GM12872 (cell line): Measurements from ENCODE around the gene STARD3.

Experiments
- TF ChIP-seq, protein P1 (sequence below): IDR thresholded peaks from 3 replicates; pipeline ENCODE4 v1.5.1; 2011; ENCODE audit warnings: low read depth, mild to moderate bottlenecking, low read length, moderate library complexity; ENCODE audit not compliant: insufficient read depth

STARD3 gene

DNA sequence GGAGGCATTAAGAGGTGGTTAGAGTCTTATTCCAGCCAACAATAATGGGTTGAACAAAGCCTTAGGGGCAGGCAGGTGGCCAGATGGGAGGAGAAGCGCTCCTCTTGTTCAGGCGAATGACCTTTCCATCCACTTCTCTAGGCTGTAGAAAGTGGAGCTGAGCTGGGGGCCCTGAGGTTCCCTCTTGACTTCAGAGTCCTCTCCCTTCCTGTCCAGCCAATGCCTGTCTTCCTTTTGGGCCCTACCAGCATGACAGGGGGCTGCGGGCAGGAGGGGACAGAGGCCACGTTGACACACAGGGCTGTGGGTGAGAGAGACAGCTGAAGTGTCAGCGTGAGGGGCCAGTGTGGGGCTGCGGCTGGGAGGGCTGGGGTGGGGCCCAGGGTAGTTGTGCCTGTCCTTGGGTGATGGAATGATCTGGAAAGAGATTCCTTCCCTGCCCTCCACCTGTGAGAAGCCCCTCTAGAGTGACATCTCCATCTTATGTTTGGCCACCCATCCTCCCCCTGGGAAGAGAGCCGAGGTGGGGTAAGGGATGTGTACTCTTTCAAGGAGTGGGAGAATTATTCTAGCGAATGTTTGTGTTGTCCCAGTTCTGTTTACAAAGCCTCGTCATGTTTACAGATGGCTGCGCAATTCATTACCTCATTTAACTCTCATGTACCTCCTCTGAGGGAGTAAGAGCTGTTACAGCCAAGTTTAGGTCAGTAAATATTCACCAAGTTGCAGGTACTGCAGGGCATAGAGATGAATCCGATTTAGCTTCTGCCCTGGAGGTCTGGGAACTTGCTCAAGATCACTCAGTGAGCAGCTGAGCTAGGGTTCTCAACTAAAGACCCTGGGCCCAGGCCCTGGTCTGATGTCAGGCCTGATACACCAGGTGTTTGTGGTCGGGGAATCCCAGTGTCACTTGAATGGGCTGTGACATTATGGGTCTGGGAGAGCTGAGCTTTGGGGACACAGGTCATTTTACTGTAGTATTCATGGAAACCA lies 66.3 kb downstream of the STARD3 start:
- TF ChIP-seq, protein P1, sequence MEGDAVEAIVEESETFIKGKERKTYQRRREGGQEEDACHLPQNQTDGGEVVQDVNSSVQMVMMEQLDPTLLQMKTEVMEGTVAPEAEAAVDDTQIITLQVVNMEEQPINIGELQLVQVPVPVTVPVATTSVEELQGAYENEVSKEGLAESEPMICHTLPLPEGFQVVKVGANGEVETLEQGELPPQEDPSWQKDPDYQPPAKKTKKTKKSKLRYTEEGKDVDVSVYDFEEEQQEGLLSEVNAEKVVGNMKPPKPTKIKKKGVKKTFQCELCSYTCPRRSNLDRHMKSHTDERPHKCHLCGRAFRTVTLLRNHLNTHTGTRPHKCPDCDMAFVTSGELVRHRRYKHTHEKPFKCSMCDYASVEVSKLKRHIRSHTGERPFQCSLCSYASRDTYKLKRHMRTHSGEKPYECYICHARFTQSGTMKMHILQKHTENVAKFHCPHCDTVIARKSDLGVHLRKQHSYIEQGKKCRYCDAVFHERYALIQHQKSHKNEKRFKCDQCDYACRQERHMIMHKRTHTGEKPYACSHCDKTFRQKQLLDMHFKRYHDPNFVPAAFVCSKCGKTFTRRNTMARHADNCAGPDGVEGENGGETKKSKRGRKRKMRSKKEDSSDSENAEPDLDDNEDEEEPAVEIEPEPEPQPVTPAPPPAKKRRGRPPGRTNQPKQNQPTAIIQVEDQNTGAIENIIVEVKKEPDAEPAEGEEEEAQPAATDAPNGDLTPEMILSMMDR, result no peak

GRCh38 chr17:39703913-39704312 lies 67.0 kb downstream of the STARD3 start:
- TF ChIP-seq, protein P1, result 0 out of 3 replicates have a peak, but pooled peaks have one; percentile 5

DNA sequence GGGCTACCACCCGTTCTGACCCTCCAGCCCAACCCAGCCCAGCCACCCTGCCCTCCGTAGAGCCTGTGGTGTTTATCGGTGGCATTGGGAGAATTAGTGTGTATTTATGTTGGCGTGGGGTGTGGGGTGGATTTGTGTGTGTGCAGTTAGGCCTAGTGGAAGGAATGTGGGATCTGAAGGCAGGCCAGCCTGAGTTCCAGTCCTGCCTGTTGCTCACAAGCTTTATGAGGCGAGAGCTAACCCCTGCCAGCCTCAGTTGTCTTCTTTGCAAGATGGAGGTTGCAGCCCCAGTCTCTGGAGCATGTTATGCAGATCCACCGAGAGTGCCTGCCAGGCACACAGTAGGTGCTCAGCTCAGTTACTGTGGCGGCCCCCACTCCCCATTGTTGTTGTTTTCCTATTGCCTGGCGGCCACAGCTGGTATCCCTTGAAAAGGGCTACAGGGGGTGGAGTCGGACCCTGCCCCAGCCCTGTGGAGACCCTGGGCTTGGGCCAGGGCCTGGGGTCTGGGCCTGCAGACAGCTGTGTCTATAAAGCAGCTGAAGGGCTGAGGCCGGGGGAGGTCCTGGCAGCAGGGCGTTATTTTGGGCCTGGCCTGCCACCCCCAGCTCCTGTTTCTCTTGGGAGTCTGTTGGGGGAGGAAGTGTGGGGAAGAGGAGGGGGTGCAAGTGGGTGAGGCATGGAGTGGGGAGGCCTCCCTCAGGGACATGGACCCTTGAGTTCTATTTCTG lies 68.0 kb downstream of the STARD3 start:
- TF ChIP-seq, protein P1, result no peak

GRCh38 chr17:39705786-39706348 lies 68.9 kb downstream of the STARD3 start:
- TF ChIP-seq, protein P1, result no peak

DNA sequence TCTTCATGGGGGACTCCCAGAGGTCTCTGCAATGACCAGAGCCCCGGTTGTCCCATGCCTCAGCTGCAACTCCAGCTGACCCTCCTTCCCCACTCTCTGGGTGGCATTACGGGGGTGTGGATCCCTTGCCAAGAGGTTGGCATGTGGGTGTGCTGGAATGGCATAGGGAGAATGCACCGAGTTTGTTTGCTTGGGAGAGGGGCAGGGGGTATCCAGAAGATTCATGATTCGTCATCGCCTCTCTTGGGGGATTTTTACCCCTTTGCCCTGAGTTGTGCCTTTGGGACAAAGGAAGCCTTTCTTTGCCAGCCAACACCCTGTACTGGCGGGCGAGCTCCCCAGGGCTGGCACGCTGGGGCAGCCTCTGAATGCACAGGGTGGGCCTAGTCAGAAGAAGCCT lies 69.4 kb downstream of the STARD3 start:
- TF ChIP-seq, protein P1, result no peak

DNA sequence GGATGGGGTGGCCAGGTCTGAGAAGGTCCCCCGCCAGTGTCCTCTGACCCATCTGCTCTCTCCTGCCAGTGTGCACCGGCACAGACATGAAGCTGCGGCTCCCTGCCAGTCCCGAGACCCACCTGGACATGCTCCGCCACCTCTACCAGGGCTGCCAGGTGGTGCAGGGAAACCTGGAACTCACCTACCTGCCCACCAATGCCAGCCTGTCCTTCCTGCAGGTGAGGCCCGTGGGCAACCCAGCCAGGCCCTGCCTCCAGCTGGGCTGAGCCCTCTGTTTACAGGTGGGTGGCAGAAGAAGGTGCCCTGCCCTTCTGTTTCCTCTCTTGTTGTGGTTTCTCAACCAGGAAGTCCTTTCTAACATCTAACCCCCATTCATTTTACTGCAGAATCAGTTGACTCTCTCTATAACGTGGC lies 70.0 kb downstream of the STARD3 start:
- TF ChIP-seq, protein P1, result no peak
